HCT116 (cell line): ENCODE results near the gene EBPL. TPM values are rescaled to one million over a fixed set of nuclear protein-coding genes. Genes with fewer than 3 reads are reported as not detected.

Experiments used
- ATAC-seq: fragments of 200-7000 bp; cut with Tn5 transposase; 2 replicates; pipeline ENCODE4 v1.9.1; 2020; ENCODE audit warnings: mild to moderate bottlenecking, moderate library complexity
- BruUV-seq: library from RNA; stranded (reverse); fragments of 400-500 nt; replicated peaks from 2 replicates; lab custom pipeline; 2021; lab: Mats Ljungman, UMichigan
- CTCF ChIA-PET: fragments of 300-600 bp; sonication (Branson Sonifier 250); formaldehyde crosslinking; loops from one replicate; lab custom pipeline; 2021; ENCODE audit warnings: antibody characterized with exemption; lab: Charles Lee
- POLR2A ChIA-PET: fragments of 300-600, 350-600 bp; sonication (Branson Sonifier 250); formaldehyde crosslinking; loops from one replicate; lab custom pipeline; 2021; ENCODE audit warnings: antibody characterized with exemption; lab: Charles Lee
- RAD21 ChIA-PET, 2 experiments: fragments of 300-600 bp; sonication (Branson Sonifier 250); formaldehyde crosslinking; loops; one replicate each; lab custom pipeline; 2023; ENCODE audit warnings: low total read pairs in 2 of 2; ENCODE audit not compliant: uncharacterized antibody in 2 of 2, unreplicated experiment in 2 of 2, low non-redundant PET in 1 of 2; lab: Charles Lee
- DNase-seq: peaks from one replicate; pipeline ENCODE4 v3.0.0-alpha.2; 2010; ENCODE audit warnings: low read depth, low spot score
- H2AFZ ChIP-seq: fragments of 200-600 bp; shearing (Covaris generic), sonication (generic); 2 replicates; pipeline ENCODE4 v1.6.1; 2017; ENCODE audit warnings: low read depth, mixed run types, mixed read lengths, antibody characterized with exemption, low read length; ENCODE audit not compliant: poor library complexity, severe bottlenecking
- H3K27ac ChIP-seq: 2 replicates; pipeline ENCODE4 v1.5.1; 2012; ENCODE audit warnings: low read depth, low read length
- H3K27me3 ChIP-seq: fragments of 200-600 bp; sonication (generic); 2 replicates; pipeline ENCODE4 v1.6.1; 2016; ENCODE audit warnings: mixed run types, low read length, mixed read lengths; ENCODE audit not compliant: insufficient read depth
- H3K36me3 ChIP-seq, 2 experiments: fragments of 200-500 bp in 1 of 2; fragments of 200-600 bp in 1 of 2; sonication (Bioruptor generic) in 1 of 2; sonication (generic) in 1 of 2; 2 replicates each; pipeline versions ENCODE4 v1.5.1 to v1.6.1; 2014 to 2016; ENCODE audit warnings: low read length in 2 of 2, inconsistent platforms in 1 of 2, mixed read lengths in 1 of 2, mixed run types in 1 of 2; ENCODE audit not compliant: insufficient read depth in 2 of 2, control insufficient read depth in 1 of 2
- H3K4me1 ChIP-seq, 2 experiments: fragments of 200-600 bp in 1 of 2; sonication (generic) in 1 of 2; 2 replicates each; pipeline versions ENCODE4 v1.5.1 to v1.6.1; 2012 to 2017; ENCODE audit warnings: low read length in 2 of 2, inconsistent platforms in 1 of 2, mild to moderate bottlenecking in 1 of 2, mixed read lengths in 1 of 2, mixed run types in 1 of 2, moderate library complexity in 1 of 2; ENCODE audit not compliant: insufficient read depth in 2 of 2, control insufficient read depth in 1 of 2
- H3K4me2 ChIP-seq: fragments of 200-600 bp; sonication (generic); 2 replicates; pipeline ENCODE4 v1.6.1; 2017; ENCODE audit warnings: mixed run types, low read length, mixed read lengths
- H3K4me3 ChIP-seq, 2 experiments: fragments of 200-600 bp in 1 of 2; sonication (generic) in 1 of 2; replicated peaks in 1 of 2; 2 replicates each; pipeline ENCODE4 v1.5.1; 2011 to 2016; ENCODE audit warnings: low read length in 2 of 2, control low read depth in 1 of 2, low read depth in 1 of 2, mild to moderate bottlenecking in 1 of 2, mixed read lengths in 1 of 2, mixed run types in 1 of 2
- H3K79me2 ChIP-seq: fragments of 200-600 bp; sonication (generic); 2 replicates; pipeline ENCODE4 v1.6.1; 2017; ENCODE audit warnings: mild to moderate bottlenecking, mixed run types, low read length, moderate library complexity, mixed read lengths; ENCODE audit not compliant: insufficient read depth
- H3K9ac ChIP-seq: fragments of 200-600 bp; sonication (generic); 2 replicates; pipeline ENCODE4 v1.6.1; 2016; ENCODE audit warnings: low read length, mixed read lengths
- H3K9me2 ChIP-seq: fragments of 200-600 bp; sonication (generic), shearing (Covaris generic); 2 replicates; pipeline ENCODE4 v1.6.1; 2017; ENCODE audit warnings: mixed run types, mild to moderate bottlenecking, moderate library complexity; ENCODE audit not compliant: insufficient read depth
- H3K9me3 ChIP-seq, 2 experiments: fragments of 200-500 bp in 1 of 2; fragments of 200-600 bp in 1 of 2; sonication (Bioruptor generic) in 1 of 2; sonication (generic) in 1 of 2; 2 replicates each; pipeline ENCODE4 v1.6.1; 2014 to 2017; ENCODE audit warnings: low read length in 2 of 2, mixed read lengths in 2 of 2, inconsistent platforms in 1 of 2, low read depth in 1 of 2, mild to moderate bottlenecking in 1 of 2, mixed run types in 1 of 2, moderate library complexity in 1 of 2; ENCODE audit not compliant: control insufficient read depth in 1 of 2, insufficient read depth in 1 of 2
- H4K20me1 ChIP-seq: fragments of 200-600 bp; sonication (generic), shearing (Covaris generic); 2 replicates; pipeline ENCODE4 v1.6.1; 2017; ENCODE audit warnings: mixed run types, mild to moderate bottlenecking, moderate library complexity; ENCODE audit not compliant: insufficient read depth
- CBX3 ChIP-seq: IDR thresholded peaks from 2 replicates; pipeline ENCODE4 v1.6.1; 2012; ENCODE audit warnings: low read depth
- EZH2 ChIP-seq: fragments of 200-600 bp; sonication (generic); IDR thresholded peaks from 2 replicates; pipeline ENCODE4 v1.6.1; 2017; ENCODE audit warnings: antibody characterized with exemption, mixed run types
- FOSL1 ChIP-seq: IDR thresholded peaks from 2 replicates; pipeline ENCODE4 v1.6.1; 2012; ENCODE audit warnings: low read depth
- MAX ChIP-seq: IDR thresholded peaks from 2 replicates; pipeline ENCODE4 v1.6.1; 2012
- POLR2AphosphoS5 ChIP-seq: IDR thresholded peaks from 2 replicates; pipeline ENCODE4 v1.6.1; 2011; ENCODE audit warnings: mild to moderate bottlenecking, low read depth, low read length, moderate library complexity
- RAD21 ChIP-seq: IDR thresholded peaks from 2 replicates; pipeline ENCODE4 v1.6.1; 2012; ENCODE audit warnings: low read depth, mild to moderate bottlenecking
- REST ChIP-seq: IDR thresholded peaks from 2 replicates; pipeline ENCODE4 v1.6.1; 2012; ENCODE audit warnings: low read depth
- SIN3A ChIP-seq: IDR thresholded peaks from 2 replicates; pipeline ENCODE4 v1.6.1; 2012; ENCODE audit warnings: low read depth
- ZBTB33 ChIP-seq: IDR thresholded peaks from 2 replicates; pipeline ENCODE4 v1.6.1; 2011; ENCODE audit warnings: mild to moderate bottlenecking, low read length, moderate library complexity; ENCODE audit not compliant: insufficient replicate concordance; ENCODE audit errors: extremely low read depth
- intact Hi-C: fragments of 100-400 bp; cut with micrococcal nuclease; formaldehyde crosslinking; loops from 2 replicates; pipeline ENCODE4 v1.10.0; 2022
- total RNA-seq: library from RNA; stranded (reverse); gene quantifications from one replicate; pipeline ENCODE4 v1.2.1, GENCODE V29; 2021; ENCODE audit not compliant: unreplicated experiment

EBPL gene
- total RNA-seq, 1 experiment from 2014 or later, result 73.2 TPM

- DNase-seq (no peak), ATAC-seq (no peak)
- Histone ChIP-seq H3K79me2 (peaks cover 82% of the 10 kb centered on the region), H3K9me2 (no peaks in the 10 kb centered on the region), H2AFZ (no peak overlapping the region), H3K4me1 (no peaks in the 10 kb centered on the region), H3K4me2 (no peak overlapping the region), H3K36me3 (peaks cover 0 to 15% of the 10 kb centered on the region in 2 experiments; a peak in 1 of 4 replicates), H3K4me3 (no peak overlapping the region), H3K27me3 (no peaks in the 10 kb centered on the region), H3K27ac (no peak overlapping the region), H3K9ac (no peak overlapping the region), H4K20me1 (no peaks in the 10 kb centered on the region), H3K9me3 (no peaks in the 10 kb centered on the region)
- ChIA-PET RAD21 (no interaction called here), CTCF (no interaction called here), POLR2A (no interaction called here)
- no TSS peak for BruUV-seq
- TF ChIP-seq MAX, result no peak
- no peak for TF ChIP-seq POLR2AphosphoS5
- TF ChIP-seq CBX3, result no peak
- no peak for TF ChIP-seq SIN3A
- intact Hi-C loops, result loop anchor here (10.0 kb wide), 1 partner anchor 316 kb away; the partner anchor contains the start of gene TRIM13
Observed at GRCh38 chr13:49678191-49678914, 12.9 kb downstream of the EBPL start.

GRCh38 chr13:49676581-49677298 is 14.5 kb downstream of the EBPL start:
- Histone ChIP-seq H3K36me3 (peaks cover 0 to 15% of the 10 kb centered on the region in 2 experiments; a peak in 1 of 4 replicates), H3K27ac (no peak overlapping the region), H3K9ac (no peak overlapping the region), H3K9me3 (no peaks in the 10 kb centered on the region), H3K27me3 (no peaks in the 10 kb centered on the region), H3K9me2 (no peaks in the 10 kb centered on the region), H4K20me1 (no peaks in the 10 kb centered on the region), H2AFZ (no peak overlapping the region), H3K79me2 (peaks cover 71% of the 10 kb centered on the region), H3K4me2 (no peak overlapping the region), H3K4me1 (no peaks in the 10 kb centered on the region), H3K4me3 (no peak overlapping the region)
- RAD21 ChIA-PET, result no interaction called here
- no TSS peak for BruUV-seq
- ATAC-seq (no peak), DNase-seq (no peak)
- TF ChIP-seq RAD21, result no peak
- TF ChIP-seq EZH2, result no peak
- no peak for TF ChIP-seq REST
- TF ChIP-seq FOSL1, result no peak
- TF ChIP-seq MAX, result no peak
- no peak for TF ChIP-seq ZBTB33
- CTCF ChIA-PET, result no interaction called here
- intact Hi-C loops, result loop anchor here (10.0 kb wide), 1 partner anchor 318 kb away; the partner anchor contains the start of gene TRIM13
- POLR2A ChIA-PET, result no interaction called here
